GM20000 (cell line): Measurements from ENCODE around the gene MYCN.
"Not testable (repeated sequence)": the region's sequence is repeated elsewhere in the genome, so short reads cannot be mapped to it uniquely, and the experiment has no call there.

ENCODE experiments used
- DNase-seq: peaks from one replicate; pipeline ENCODE4 v3.0.0; 2012; ENCODE audit warnings: low spot score
- CTCF ChIP-seq: IDR thresholded peaks from 2 replicates; pipeline ENCODE4 v1.5.1; 2012; ENCODE audit warnings: mild to moderate bottlenecking, control low read depth; ENCODE audit errors: extremely low read depth, missing control alignments

MYCN gene

GRCh38 chr2:15911686-15912085, 28.7 kb upstream of the MYCN start:
- no peak for TF ChIP-seq CTCF

GRCh38 chr2:15912203-15912602, 28.1 kb upstream of the MYCN start:
- no peak for TF ChIP-seq CTCF
- DNase-seq, result no peak

More at GRCh38 chr2:15911686-15912085, 28.7 kb upstream of the MYCN start:
- DNase-seq, result no peak

- DNase-seq, result no peak
- no peak for TF ChIP-seq CTCF
Measured at GRCh38 chr2:15913146-15913545, 27.2 kb upstream of the MYCN start.

GRCh38 chr2:15914596-15915385, 25.6 kb upstream of the MYCN start:
- TF ChIP-seq CTCF, result no peak
- no peak for DNase-seq

GRCh38 chr2:15915546-15915945, 24.8 kb upstream of the MYCN start:
- DNase-seq, result not testable (repeated sequence)

- DNase-seq, result no peak
- TF ChIP-seq CTCF, result no peak
Measured at GRCh38 chr2:15916336-15916735, 24.0 kb upstream of the MYCN start.

- DNase-seq, result no peak
- no peak for TF ChIP-seq CTCF
Measured at GRCh38 chr2:15918761-15919356, 21.5 kb upstream of the MYCN start.
